SU-DHL-6 (cell line): Measurements from ENCODE around the gene KCNH4.

Experiments
- EZH2phosphoT487 ChIP-seq: fragments of 200-600 bp; sonication (generic), shearing (Covaris generic); conservative IDR thresholded peaks from 2 replicates; pipeline ENCODE4 v1.6.1; 2018; ENCODE audit warnings: mild to moderate bottlenecking, antibody characterized with exemption, low read length, moderate library complexity, mixed read lengths
- TF ChIP-seq, protein P1 (sequence below): fragments of 200-600 bp; sonication (generic); IDR thresholded peaks from one replicate; pipeline ENCODE4 v1.5.1; 2017; ENCODE audit warnings: antibody characterized with exemption, mild to moderate bottlenecking, low read length, moderate library complexity; ENCODE audit not compliant: insufficient read depth, poor library complexity, severe bottlenecking

- TF ChIP-seq, protein P1, sequence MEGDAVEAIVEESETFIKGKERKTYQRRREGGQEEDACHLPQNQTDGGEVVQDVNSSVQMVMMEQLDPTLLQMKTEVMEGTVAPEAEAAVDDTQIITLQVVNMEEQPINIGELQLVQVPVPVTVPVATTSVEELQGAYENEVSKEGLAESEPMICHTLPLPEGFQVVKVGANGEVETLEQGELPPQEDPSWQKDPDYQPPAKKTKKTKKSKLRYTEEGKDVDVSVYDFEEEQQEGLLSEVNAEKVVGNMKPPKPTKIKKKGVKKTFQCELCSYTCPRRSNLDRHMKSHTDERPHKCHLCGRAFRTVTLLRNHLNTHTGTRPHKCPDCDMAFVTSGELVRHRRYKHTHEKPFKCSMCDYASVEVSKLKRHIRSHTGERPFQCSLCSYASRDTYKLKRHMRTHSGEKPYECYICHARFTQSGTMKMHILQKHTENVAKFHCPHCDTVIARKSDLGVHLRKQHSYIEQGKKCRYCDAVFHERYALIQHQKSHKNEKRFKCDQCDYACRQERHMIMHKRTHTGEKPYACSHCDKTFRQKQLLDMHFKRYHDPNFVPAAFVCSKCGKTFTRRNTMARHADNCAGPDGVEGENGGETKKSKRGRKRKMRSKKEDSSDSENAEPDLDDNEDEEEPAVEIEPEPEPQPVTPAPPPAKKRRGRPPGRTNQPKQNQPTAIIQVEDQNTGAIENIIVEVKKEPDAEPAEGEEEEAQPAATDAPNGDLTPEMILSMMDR: no peak
- TF ChIP-seq EZH2phosphoT487: no peak
Measured at GRCh38 chr17:42192189-42193126, 11.5 kb upstream of the KCNH4 start.
